Fibroblast of pulmonary artery (primary cell): Measurements from ENCODE around the gene CREM.

Experiments
- DNase-seq: peaks from one replicate; pipeline ENCODE4 v3.0.0-alpha.2; 2010; ENCODE audit warnings: low read depth
- H3K4me3 ChIP-seq: replicated peaks from 2 replicates; pipeline ENCODE4 v1.5.1; 2011; ENCODE audit warnings: low read depth, mild to moderate bottlenecking, control low read depth, low read length, moderate library complexity
- CTCF ChIP-seq: IDR thresholded peaks from 2 replicates; pipeline ENCODE4 v1.5.1; 2011; ENCODE audit warnings: mild to moderate bottlenecking, control low read depth, low read length, inconsistent platforms; ENCODE audit errors: missing control alignments

CREM gene

GRCh38 chr10:35135861-35136260, 9.2 kb downstream of the CREM start:
- DNase-seq: no peak
- no peak overlapping the region for H3K4me3 ChIP-seq
- no peak for TF ChIP-seq CTCF

- DNase-seq: no peak
- no peak overlapping the region for H3K4me3 ChIP-seq
- TF ChIP-seq CTCF: no peak
Observed at GRCh38 chr10:35136263-35136815, 9.7 kb downstream of the CREM start.

- no peak for DNase-seq
- no peak for TF ChIP-seq CTCF
Observed at GRCh38 chr10:35140126-35140525, 13.5 kb downstream of the CREM start.

GRCh38 chr10:35140727-35141126, 14.1 kb downstream of the CREM start:
- TF ChIP-seq CTCF: no peak
- DNase-seq: no peak

More at GRCh38 chr10:35140126-35140525, 13.5 kb downstream of the CREM start:
- no peak overlapping the region for H3K4me3 ChIP-seq

GRCh38 chr10:35150308-35150707, 23.7 kb downstream of the CREM start:
- H3K4me3 ChIP-seq: no peak overlapping the region
- DNase-seq: no peak
- no peak for TF ChIP-seq CTCF

More at GRCh38 chr10:35140727-35141126, 14.1 kb downstream of the CREM start:
- H3K4me3 ChIP-seq: no peak overlapping the region

GRCh38 chr10:35152992-35153391, 26.3 kb downstream of the CREM start:
- TF ChIP-seq CTCF: no peak
- DNase-seq: no peak
- no peak overlapping the region for H3K4me3 ChIP-seq

GRCh38 chr10:35153716-35154115, 27.1 kb downstream of the CREM start:
- DNase-seq: peak; percentile 5
- no peak overlapping the region for H3K4me3 ChIP-seq
- TF ChIP-seq CTCF: no peak
